Measurements from ENCODE around the gene NHLRC4.
A peak's percentile ranks its signal among the peaks of the same experiment; 100 is the strongest.

NHLRC4 gene

GRCh38 chr16:568401-569258 lies 1.8 kb downstream of the NHLRC4 start:
- DNase-seq = no peak

GRCh38 chr16:569445-570254 lies 2.8 kb downstream of the NHLRC4 start, which contains the start of gene PIGQ:
Gene PIGQ, plus strand, starts transcription at chr16:569968. Its CDS starts 4,107 bp downstream, at chr16:574075.
- peak; percentile 69 for DNase-seq

GRCh38 chr16:572865-573650 lies 6.3 kb downstream of the NHLRC4 start:
- DNase-seq = no peak

- DNase-seq = no peak
These were observed 7.4 kb downstream of the NHLRC4 start for GRCh38 chr16:574021-574760.

GRCh38 chr16:575354-576196 lies 8.8 kb downstream of the NHLRC4 start:
- no peak for DNase-seq

- DNase-seq = no peak
These were observed 9.5 kb downstream of the NHLRC4 start for GRCh38 chr16:576197-576822.

- no peak for DNase-seq
These were observed 10.0 kb downstream of the NHLRC4 start for GRCh38 chr16:576823-577201.

- DNase-seq = no peak
These were observed 11.0 kb downstream of the NHLRC4 start for GRCh38 chr16:577796-578195.

- no peak for DNase-seq
These were observed 11.5 kb downstream of the NHLRC4 start for GRCh38 chr16:578232-578869.

- peak; percentile 72 for DNase-seq
These were observed 12.1 kb downstream of the NHLRC4 start for GRCh38 chr16:578870-579405.

GRCh38 chr16:580141-580945 lies 13.5 kb downstream of the NHLRC4 start:
- DNase-seq = no peak

- no peak for DNase-seq
These were observed 14.2 kb downstream of the NHLRC4 start for GRCh38 chr16:580946-581498.

GRCh38 chr16:582218-582613 lies 15.4 kb downstream of the NHLRC4 start:
- no peak for DNase-seq

GRCh38 chr16:582614-583331 lies 16.0 kb downstream of the NHLRC4 start:
- no peak for DNase-seq

- no peak for DNase-seq
These were observed 16.6 kb downstream of the NHLRC4 start for GRCh38 chr16:583470-583814.

- no peak for DNase-seq
These were observed 17.2 kb downstream of the NHLRC4 start for GRCh38 chr16:583815-584591.

- DNase-seq = no peak
These were observed 18.5 kb downstream of the NHLRC4 start for GRCh38 chr16:585351-585750.
